Pancreas (tissue), 10 donors: ENCODE measurements around the gene MAP7D2. TPM values are rescaled to one million over a fixed set of nuclear protein-coding genes. Genes with fewer than 3 reads are reported as not detected.

ENCODE experiments used
- ATAC-seq, 4 donors: fragments of 200-7000 bp; cut with Tn5 transposase; one replicate each; pipeline versions ENCODE4 v1.8.0 to v1.9.1; 2020; ENCODE audit warnings: mild to moderate bottlenecking in 4 of 4, moderate library complexity in 4 of 4
- DNase-seq, 6 donors: peaks; one replicate each; pipeline ENCODE4 v3.0.0-alpha.2; 2020
- FAIRE-seq: peaks from 2 replicates; lab custom pipeline; 2012; peaks lifted over from hg19 to GRCh38; lab: Jason Lieb, UNC
- H3K27ac ChIP-seq, 4 donors: fragments of 200-600 bp; sonication (generic); 1 replicate in 3 of 4; 2 replicates in 1 of 4; pipeline versions ENCODE4 v1.5.0 to v1.8.0; 2020
- H3K27me3 ChIP-seq, 4 donors: fragments of 200-600 bp; one replicate each; pipeline ENCODE4 v1.8.0; 2021
- H3K36me3 ChIP-seq, 3 donors: fragments of 200-600 bp; sonication (generic) in 1 of 3; one replicate each; pipeline versions ENCODE4 v1.5.0 to v1.8.0; 2020 to 2021
- H3K4me1 ChIP-seq, 3 donors: fragments of 200-600 bp; one replicate each; pipeline ENCODE4 v1.8.0; 2021
- H3K4me3 ChIP-seq, 4 donors: fragments of 200-600 bp; sonication (generic) in 2 of 4; one replicate each; pipeline versions ENCODE4 v1.5.0 to v1.8.0; 2020 to 2021
- H3K9me3 ChIP-seq, 4 donors: fragments of 200-600 bp; one replicate each; pipeline ENCODE4 v1.8.0; 2021
- CTCF ChIP-seq, 4 donors: fragments of 200-600 bp; sonication (generic) in 3 of 4; IDR thresholded peaks; one replicate each; pipeline versions ENCODE4 v1.5.0 to v1.8.0; 2021; ENCODE audit warnings: antibody characterized with exemption in 4 of 4
- WGBS, 2 donors: extraction: QIAGEN DNeasy Blood & Tissue Kit; methylation state at CpG; one replicate each; pipeline ENCODE4 v1.1.7; 2013; 5-methylcytosine and 5-hydroxymethylcytosine counted together
- intact Hi-C, 3 donors: fragments of 100-400 bp; cut with DNase I; formaldehyde crosslinking; loops; one replicate each; pipeline versions ENCODE4 v1.11.1 to v1.14.2; 2022
- polyA plus RNA-seq, 2 donors: library from polyadenylated mRNA; stranded (reverse); fragments of 200-250 nt; gene quantifications; one replicate each; pipeline ENCODE4 v1.2.3, GENCODE V29; 2013
- total RNA-seq, 6 donors: library from RNA; stranded (reverse); fragmentation: NEBNext Ultra II Directional in 4 of 6; extraction: Animal tissue kit (Norgen Biotek cat#: 25700) in 4 of 6; gene quantifications; one replicate each; pipeline versions ENCODE4 v1.2.1 to v1.2.4, GENCODE V29; 2021 to 2023
- donor health status: healthy with polysubstance abuse.
- donor health status: DM: no; HTN: no; CAD: no; lungs with moderate emphysema.
- donor health status: DM: no; HTN: no; CAD: no.
- donor health status: control.
- donor health status: control.
- donor health status: Bipolar disorder and iron deficiency.
- donor health status: DM: yes; HTN: yes; CAD: no.
- donor health status: DM: no; HTN: no; CAD: no.
- donor health status: DM: no; HTN: no; CAD: no.
- donor health status: DM: yes; HTN: yes; CAD: no.

The MAP7D2 gene
- total and polyA plus RNA-seq, 8 donors: 0.09 to 3.6 (median 0.70) TPM

- DNase-seq (no peak), ATAC-seq (no peak), FAIRE-seq (no peak)
- H3K4me3 ChIP-seq: no peak overlapping the region
- no peaks in the 10 kb centered on the region for H3K36me3 ChIP-seq
- peaks cover 0 to 16% (median 14%) of the 10 kb centered on the region in 3 donors for H3K4me1 ChIP-seq
- H3K27ac ChIP-seq: no peak overlapping the region
- H3K9me3 ChIP-seq: no peaks in the 10 kb centered on the region
- intact Hi-C loops: no loop called here
- TF ChIP-seq CTCF (IDR thresholded peaks at IDR 0.05): no peak
- no peaks in the 10 kb centered on the region for H3K27me3 ChIP-seq
- WGBS, 2 donors: 56 to 58% methylated on average over 2 of the region's 2 CpGs
These were observed 90.4 kb downstream of the MAP7D2 start for GRCh38 chrX:20026278-20026677.

GRCh38 chrX:20019672-20020365, 96.9 kb downstream of the MAP7D2 start:
- H3K36me3 ChIP-seq: no peaks in the 10 kb centered on the region
- intact Hi-C loops: no loop called here
- FAIRE-seq (no peak), ATAC-seq (no peak), DNase-seq (no peak)
- TF ChIP-seq CTCF (IDR thresholded peaks at IDR 0.05): no peak
- 79 to 82% methylated on average over 6 of the region's 6 CpGs for WGBS, 2 donors
- no peaks in the 10 kb centered on the region for H3K9me3 ChIP-seq
- no peaks in the 10 kb centered on the region for H3K4me1 ChIP-seq
- no peak overlapping the region for H3K4me3 ChIP-seq
- no peak overlapping the region for H3K27ac ChIP-seq
- H3K27me3 ChIP-seq: no peaks in the 10 kb centered on the region

GRCh38 chrX:20016616-20016945, 100.1 kb downstream of the MAP7D2 start:
- H3K4me1 ChIP-seq: no peaks in the 10 kb centered on the region
- H3K36me3 ChIP-seq: no peaks in the 10 kb centered on the region
- intact Hi-C loops: no loop called here
- H3K27ac ChIP-seq: no peak overlapping the region
- ATAC-seq: no peak
- no peak for TF ChIP-seq CTCF (IDR thresholded peaks at IDR 0.05)
- DNase-seq: no peak
- H3K27me3 ChIP-seq: no peaks in the 10 kb centered on the region
- H3K9me3 ChIP-seq: no peaks in the 10 kb centered on the region
- FAIRE-seq: no peak
- H3K4me3 ChIP-seq: no peak overlapping the region
- 82 to 84% methylated on average over 2 of the region's 2 CpGs for WGBS, 2 donors

GRCh38 chrX:20015945-20016615, 100.6 kb downstream of the MAP7D2 start:
- Histone ChIP-seq H3K27me3 (no peaks in the 10 kb centered on the region), H3K9me3 (no peaks in the 10 kb centered on the region), H3K27ac (no peak overlapping the region), H3K36me3 (no peaks in the 10 kb centered on the region), H3K4me1 (no peaks in the 10 kb centered on the region), H3K4me3 (no peak overlapping the region)
- no peak for FAIRE-seq
- no peak for ATAC-seq
- WGBS, 2 donors: 79 to 81% methylated on average over 9 of the region's 9 CpGs
- TF ChIP-seq CTCF (IDR thresholded peaks at IDR 0.05): no peak
- intact Hi-C loops: no loop called here
- DNase-seq: no peak

GRCh38 chrX:20015422-20015821, 101.3 kb downstream of the MAP7D2 start:
- no peaks in the 10 kb centered on the region for H3K4me1 ChIP-seq
- WGBS, 2 donors: 26 to 46% methylated on average over 1 of the region's 1 CpG
- intact Hi-C loops: no loop called here
- FAIRE-seq: no peak
- no peaks in the 10 kb centered on the region for H3K36me3 ChIP-seq
- H3K27me3 ChIP-seq: no peaks in the 10 kb centered on the region
- no peak overlapping the region for H3K4me3 ChIP-seq
- no peak for DNase-seq
- TF ChIP-seq CTCF (IDR thresholded peaks at IDR 0.05): no peak
- no peak overlapping the region for H3K27ac ChIP-seq
- ATAC-seq: no peak
- no peaks in the 10 kb centered on the region for H3K9me3 ChIP-seq
